Measurements from ENCODE around the gene SLC36A1. TPM values are rescaled to one million over a fixed set of nuclear protein-coding genes. Genes with fewer than 3 reads are reported as not detected.

Gene SLC36A1
- total and polyA plus RNA-seq, 2 of the 8 experiments (the other 6 are each of a cell fraction or from before 2014, with no cell fraction given), result 6.6 to 9.6 TPM

GRCh38 chr5:151496041-151496484 is 48.7 kb downstream of the SLC36A1 start:
- no peak overlapping the region for H3K56ac ChIP-seq (replicated peaks; ENCODE audit: insufficient read length, low read depth, low read length)
- H3K18ac ChIP-seq (ENCODE audit: extremely low read depth, low read length), result 0 out of 2 replicates have a peak overlapping the region, but pooled peaks have one; percentile 79
- no peak overlapping the region for H2BK15ac ChIP-seq (ENCODE audit: low read length)
- H3K27ac ChIP-seq (ENCODE audit: low read depth, low read length), result peak overlapping the region; percentile 78; the same call in 1 of the 2 replicates
- H3K23ac ChIP-seq (ENCODE audit: insufficient read length), result no peak overlapping the region
- 21% methylated on average over 14 of the region's 14 CpGs; no CpG with 5 or more reads in 1 of the 2 experiments for WGBS, 2 experiments (ENCODE audit: extremely low coverage in 1 of 2, insufficient coverage in 1 of 2, insufficient read length in 1 of 2, insufficient replicate concordance in 2 of 2, low coverage in 1 of 2, low lambda C conversion rate in 2 of 2, missing lambda C conversion rate in 1 of 2)
- H3K14ac ChIP-seq (ENCODE audit: insufficient read length), result no peak overlapping the region
- H3K27me3 ChIP-seq (replicated peaks in 1 of 4; ENCODE audit: control insufficient read depth in 3 of 4, extremely low read depth in 1 of 4, insufficient read depth in 3 of 4, low read length in 3 of 4), result no peaks in the 10 kb centered on the region
- peak overlapping the region; percentile 98; the same call in 1 of the 2 replicates for H2BK12ac ChIP-seq (ENCODE audit: low read depth, low read length)
- H3K4me3 ChIP-seq (ENCODE audit: extremely low read depth in 1 of 4, insufficient read depth in 2 of 4, low read depth in 3 of 4, low read length in 4 of 4), result peak overlapping the region in 2 of 4 experiments; percentile 17 to 32; a peak in 3 of 8 replicates
- peak overlapping the region; percentile 87; the same call in 1 of the 2 replicates for H2BK5ac ChIP-seq (ENCODE audit: low read depth, low read length)
- H2AFZ ChIP-seq (ENCODE audit: low read length), result no peak overlapping the region
- no peak overlapping the region for H2BK120ac ChIP-seq (replicated peaks; ENCODE audit: low read depth, low read length)
- peak; percentile 59 to 71 for DNase-seq (ENCODE audit: low read depth in 1 of 2, low spot score in 2 of 2)
- H3K36me3 ChIP-seq (ENCODE audit: control insufficient read depth in 2 of 4, insufficient read depth in 4 of 4, low read length in 3 of 4), result peaks cover 0 to 7% (median 0%) of the 10 kb centered on the region in 4 experiments; a peak in 1 of 8 replicates
- H4K5ac ChIP-seq (ENCODE audit: insufficient read length, low read depth, low read length), result peak overlapping the region; percentile 21
- FAIRE-seq, result peak; percentile 84
- no peak overlapping the region for H4K8ac ChIP-seq (ENCODE audit: extremely low read depth, insufficient read depth, low read length)
- no peaks in the 10 kb centered on the region for H3K23me2 ChIP-seq (ENCODE audit: low read depth, low read length)
- H3K9ac ChIP-seq (replicated peaks in 1 of 4; ENCODE audit: extremely low read depth in 1 of 4, low read depth in 3 of 4, low read length in 3 of 4), result peak overlapping the region in 2 of 4 experiments; percentile 1 to 63; a peak in 1 of 7 replicates
- ChIA-PET POLR2A (ENCODE audit: partially characterized antibody) (interaction anchor here (0.9 to 1.9 kb wide), 12 partner anchors 8 to 323 kb away, joined by 3 to 8 read pairs (median 4); partner anchors contain the start of gene SLC36A1), CTCF (ENCODE audit: partially characterized antibody) (interaction anchor here (1.0 to 2.4 kb wide), 5 partner anchors 27 to 156 kb away, joined by 3 to 11 read pairs (median 5); partner anchors contain the start of gene SLC36A1)
- no peaks in the 10 kb centered on the region for H4K20me1 ChIP-seq (replicated peaks in 1 of 2; ENCODE audit: control insufficient read depth in 1 of 2, insufficient read depth in 2 of 2, low read length in 2 of 2)
- no peaks in the 10 kb centered on the region for H3K79me1 ChIP-seq (ENCODE audit: low read depth, low read length)
- H4K91ac ChIP-seq (replicated peaks; ENCODE audit: insufficient read length, low read length), result no peak overlapping the region
- H3K4me2 ChIP-seq (ENCODE audit: insufficient read depth in 1 of 2, low read depth in 2 of 2, low read length in 2 of 2), result peak overlapping the region; percentile 58 to 63
- H3K9me3 ChIP-seq (ENCODE audit: insufficient read depth in 2 of 2, low read depth in 1 of 2, low read length in 1 of 2), result 0 out of 4 replicates have a peak, but pooled peaks cover 0 to 2% of the 10 kb centered on the region in 2 experiments
- H3K79me2 ChIP-seq (ENCODE audit: control insufficient read depth in 1 of 2, insufficient read depth in 2 of 2, low read length in 2 of 2), result no peaks in the 10 kb centered on the region
- H3K4me1 ChIP-seq (replicated peaks in 1 of 4; ENCODE audit: control insufficient read depth in 3 of 4, insufficient read depth in 4 of 4, low read length in 3 of 4), result peaks cover 0 to 4% (median under 1%) of the 10 kb centered on the region in 4 experiments; a peak in 3 of 7 replicates
- no peak overlapping the region for H2AK5ac ChIP-seq (ENCODE audit: low read depth, low read length)
- H3K4ac ChIP-seq (replicated peaks; ENCODE audit: insufficient read length, low read depth, low read length), result no peak overlapping the region
- no peak overlapping the region for H2BK20ac ChIP-seq (ENCODE audit: low read length)
- TF ChIP-seq TEAD4 (IDR thresholded peaks at IDR 0.05; ENCODE audit: low read depth, low read length), result peak; percentile 96
- no peak for TF ChIP-seq JUND (IDR thresholded peaks at IDR 0.05; ENCODE audit: low read length)
- TF ChIP-seq BRCA1 (IDR thresholded peaks at IDR 0.05; ENCODE audit: low read depth, low read length), result peak; percentile 74
- no peak for TF ChIP-seq E2F6 (IDR thresholded peaks at IDR 0.05)
- TF ChIP-seq SIX5 (IDR thresholded peaks at IDR 0.05; ENCODE audit: low read depth, low read length), result no peak
- TF ChIP-seq ASH2L (IDR thresholded peaks at IDR 0.05; ENCODE audit: low read length), result peak; percentile 62
- no peak for TF ChIP-seq YY1 (IDR thresholded peaks at IDR 0.05; ENCODE audit: low read depth, low read length)
- peak; percentile 93 for TF ChIP-seq TBP (IDR thresholded peaks at IDR 0.05; ENCODE audit: low read depth, low read length)
- TF ChIP-seq BCL11A (IDR thresholded peaks at IDR 0.05; ENCODE audit: low read depth in 2 of 2, low read length in 2 of 2), result no peak
- TF ChIP-seq, protein P1, sequence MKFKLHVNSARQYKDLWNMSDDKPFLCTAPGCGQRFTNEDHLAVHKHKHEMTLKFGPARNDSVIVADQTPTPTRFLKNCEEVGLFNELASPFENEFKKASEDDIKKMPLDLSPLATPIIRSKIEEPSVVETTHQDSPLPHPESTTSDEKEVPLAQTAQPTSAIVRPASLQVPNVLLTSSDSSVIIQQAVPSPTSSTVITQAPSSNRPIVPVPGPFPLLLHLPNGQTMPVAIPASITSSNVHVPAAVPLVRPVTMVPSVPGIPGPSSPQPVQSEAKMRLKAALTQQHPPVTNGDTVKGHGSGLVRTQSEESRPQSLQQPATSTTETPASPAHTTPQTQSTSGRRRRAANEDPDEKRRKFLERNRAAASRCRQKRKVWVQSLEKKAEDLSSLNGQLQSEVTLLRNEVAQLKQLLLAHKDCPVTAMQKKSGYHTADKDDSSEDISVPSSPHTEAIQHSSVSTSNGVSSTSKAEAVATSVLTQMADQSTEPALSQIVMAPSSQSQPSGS (IDR thresholded peaks at IDR 0.05; ENCODE audit: low read length), result peak; percentile 76; the same call in 1 of the 2 replicates
- TF ChIP-seq CHD2 (IDR thresholded peaks at IDR 0.05; ENCODE audit: low read length), result peak; percentile 91
- TF ChIP-seq POLR2A (IDR thresholded peaks at IDR 0.05; ENCODE audit: control extremely low read depth in 1 of 2, low read depth in 2 of 2, low read length in 2 of 2), result peak; percentile 92 to 96
